HG02981 (cell line): ENCODE measurements around the gene VENTX.
"Not testable (repeated sequence)": the region's sequence is repeated elsewhere in the genome, so short reads cannot be mapped to it uniquely, and the experiment has no call there.

Source experiments
- ATAC-seq: cut with Tn5 transposase; IDR thresholded peaks from one replicate; pipeline ENCODE4 v1.9.1; 2021; ENCODE audit warnings: mild to moderate bottlenecking, moderate library complexity; ENCODE audit not compliant: unreplicated experiment

Gene VENTX

DNA sequence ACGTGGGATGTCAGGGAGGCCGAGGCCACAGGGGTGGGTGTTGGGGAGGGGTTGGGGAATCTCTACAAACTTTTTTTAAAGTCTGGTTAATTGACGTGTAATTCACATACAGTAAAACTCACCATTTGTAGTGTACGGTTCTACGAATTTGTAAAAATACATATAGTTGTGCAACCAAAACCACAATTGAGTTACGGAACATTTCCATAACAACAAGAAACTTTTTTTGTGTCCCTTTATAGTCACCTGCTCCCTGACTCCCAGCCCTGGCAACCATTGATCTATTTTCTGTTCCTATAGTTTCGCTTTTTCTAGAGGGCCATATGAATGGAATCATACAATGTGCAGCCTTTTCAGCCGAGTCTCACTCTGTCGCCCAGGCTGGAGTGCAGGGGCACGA is 2.9 kb upstream of the VENTX start:
- not testable (repeated sequence) for ATAC-seq

- no peak for ATAC-seq
These were observed 2.3 kb upstream of the VENTX start for GRCh38 chr10:133235265-133235855.

DNA sequence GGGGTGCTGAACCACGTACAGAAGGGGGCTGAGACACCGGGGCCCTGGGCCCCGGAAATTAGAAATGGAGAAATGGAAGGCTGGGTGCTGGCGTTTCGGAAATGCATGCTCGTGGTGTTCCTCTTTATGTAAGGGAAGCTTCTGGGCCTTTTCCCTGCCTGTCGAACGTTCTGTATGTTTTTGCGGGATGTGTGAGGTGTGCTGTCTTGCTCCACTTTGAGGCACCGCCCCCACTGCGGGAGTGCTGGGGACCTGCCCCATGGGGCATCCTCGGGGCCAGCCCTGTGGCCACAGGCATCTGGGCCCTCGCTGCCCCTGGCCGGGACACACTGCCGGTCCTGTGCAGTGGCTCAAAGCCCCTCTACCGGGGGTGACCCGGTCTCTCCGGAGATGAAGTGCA is 1.7 kb upstream of the VENTX start:
- ATAC-seq: no peak

DNA sequence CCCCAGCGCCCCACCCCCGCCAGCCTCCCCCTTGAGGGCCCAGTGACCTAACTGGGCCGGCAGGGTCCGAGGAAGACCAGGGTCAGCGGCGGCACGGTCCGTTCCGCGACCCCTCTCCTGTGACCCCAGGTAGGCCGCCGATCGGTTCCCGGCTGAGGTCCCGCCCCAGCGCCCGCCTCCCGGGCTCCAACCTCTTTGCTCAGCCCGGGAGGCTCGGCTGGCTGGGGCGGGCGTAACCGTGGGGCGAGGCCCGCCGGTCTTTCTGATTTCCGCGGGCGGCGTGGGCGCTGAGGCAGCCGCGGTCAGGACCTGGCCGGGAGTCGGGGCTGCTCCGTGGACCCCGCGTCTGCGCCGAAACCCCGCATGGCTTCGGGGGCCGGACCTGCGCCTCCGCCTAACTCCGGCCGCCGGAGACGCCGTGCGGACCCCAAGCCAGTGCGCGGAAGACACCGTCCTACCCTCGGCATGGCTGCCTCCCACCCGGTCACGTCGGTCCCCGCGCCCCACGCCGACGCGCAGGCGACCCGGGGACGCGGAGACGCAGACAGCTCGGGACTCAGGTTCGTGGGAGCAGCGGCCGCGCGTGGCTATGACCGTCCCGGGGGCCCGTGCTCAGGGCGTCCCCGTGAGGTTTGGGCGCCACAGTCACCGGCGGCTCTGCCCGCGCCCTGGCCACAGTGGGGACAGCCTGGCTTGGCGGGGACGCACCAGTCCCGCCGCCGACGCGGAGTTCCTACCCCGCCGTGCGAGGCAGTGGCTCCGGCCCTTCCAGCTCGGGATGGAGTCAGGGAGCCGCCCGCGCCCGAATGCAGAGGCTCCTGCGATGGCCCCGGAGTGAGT is 1.0 kb upstream of the VENTX start:
- no peak for ATAC-seq

GRCh38 chr10:133237241-133237587 is 441 bp upstream of the VENTX start:
- no peak for ATAC-seq

DNA sequence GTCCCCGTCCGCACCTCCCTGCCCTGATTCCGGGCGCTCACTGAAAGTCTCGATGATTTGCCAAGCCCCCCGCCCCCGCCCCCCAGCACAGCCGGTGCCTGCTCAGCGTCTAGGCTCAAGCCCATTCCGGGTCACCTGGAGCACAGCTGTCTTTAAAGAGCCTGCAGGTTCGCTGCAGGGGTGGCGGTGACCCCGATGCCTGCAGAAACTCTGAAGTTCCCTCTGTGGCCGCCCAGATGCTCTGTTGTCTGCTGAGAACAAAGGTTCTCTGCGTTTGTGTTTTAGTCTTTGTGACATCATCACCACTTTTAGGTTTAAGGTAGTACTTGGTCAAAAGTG is 780 bp downstream of the VENTX start:
- ATAC-seq: no peak

DNA sequence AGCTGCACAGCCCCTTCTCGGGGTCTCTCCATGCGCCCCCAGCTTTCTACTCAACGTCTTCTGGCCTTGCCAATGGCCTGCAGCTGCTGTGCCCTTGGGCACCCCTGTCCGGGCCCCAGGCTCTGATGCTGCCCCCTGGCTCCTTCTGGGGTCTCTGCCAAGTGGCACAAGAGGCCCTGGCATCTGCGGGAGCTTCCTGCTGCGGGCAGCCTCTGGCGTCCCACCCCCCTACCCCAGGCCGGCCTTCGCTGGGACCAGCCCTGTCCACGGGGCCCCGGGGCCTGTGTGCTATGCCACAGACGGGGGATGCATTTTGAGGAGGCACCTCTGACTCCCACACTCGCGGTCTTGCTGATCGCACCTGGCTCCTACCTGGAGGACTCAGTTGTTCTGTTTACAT is 2.3 kb downstream of the VENTX start:
- ATAC-seq: no peak

- ATAC-seq: no peak
These were observed 4.0 kb downstream of the VENTX start for GRCh38 chr10:133241501-133242205.

DNA sequence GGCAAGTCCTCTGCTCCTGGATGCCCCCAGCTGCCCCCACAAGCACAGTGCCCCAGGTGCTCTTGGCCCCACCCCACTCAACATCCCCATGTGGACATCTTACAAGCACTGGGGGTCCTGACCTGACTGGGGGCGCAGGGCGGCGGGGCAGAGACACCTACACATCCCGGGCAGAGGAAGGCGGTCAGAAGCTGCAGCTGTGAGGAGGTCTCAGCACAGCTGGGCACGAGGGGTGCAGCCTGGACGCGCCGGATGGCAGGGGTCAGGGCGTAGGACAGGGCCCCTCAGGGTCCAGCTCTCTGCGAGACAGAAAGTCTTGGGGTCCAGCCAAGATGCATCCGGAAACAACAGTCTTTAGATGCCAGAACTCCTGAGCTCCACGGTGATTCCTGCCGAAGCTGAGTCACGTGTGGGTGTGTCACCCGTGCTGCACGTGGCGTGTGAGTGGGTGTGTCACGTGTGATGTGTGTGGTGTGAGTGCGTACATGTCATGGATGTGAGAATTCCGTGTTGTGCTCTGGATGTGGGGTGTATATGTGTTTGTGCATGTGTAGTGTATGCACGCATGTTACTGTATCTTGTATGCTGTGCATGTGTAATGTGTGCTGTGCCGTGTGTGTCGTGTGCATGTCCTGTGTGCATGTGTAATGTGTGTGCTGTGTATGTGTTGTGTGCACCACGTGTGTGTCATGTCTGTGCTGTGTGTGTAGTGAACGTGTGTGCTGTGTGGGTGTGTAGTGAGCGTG is 5.1 kb downstream of the VENTX start:
- no peak for ATAC-seq

GRCh38 chr10:133243593-133243992 is 5.9 kb downstream of the VENTX start:
- no peak for ATAC-seq

- ATAC-seq: no peak
These were observed 8.0 kb downstream of the VENTX start for GRCh38 chr10:133245439-133246235.

DNA sequence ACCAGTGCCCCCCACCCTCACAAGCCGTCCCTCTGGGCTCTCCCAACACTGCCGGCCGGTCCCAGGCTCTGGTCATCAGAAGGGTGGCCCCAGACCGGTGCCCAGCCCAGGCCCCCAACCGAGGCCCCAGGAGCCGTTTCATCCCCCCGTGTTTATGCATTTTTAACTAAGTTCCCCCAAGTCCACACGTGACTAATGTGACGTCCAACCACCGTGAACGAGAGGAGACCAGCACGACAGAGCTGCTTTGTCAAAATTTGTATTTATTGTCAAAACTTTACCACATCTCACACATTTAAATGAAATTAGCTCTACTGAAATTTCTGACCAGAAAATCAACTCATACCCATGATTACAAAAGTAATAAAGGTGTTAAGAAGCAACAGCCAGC is 8.6 kb downstream of the VENTX start:
- no peak for ATAC-seq

- ATAC-seq: no peak
These were observed 10.2 kb downstream of the VENTX start for GRCh38 chr10:133247681-133248333.

DNA sequence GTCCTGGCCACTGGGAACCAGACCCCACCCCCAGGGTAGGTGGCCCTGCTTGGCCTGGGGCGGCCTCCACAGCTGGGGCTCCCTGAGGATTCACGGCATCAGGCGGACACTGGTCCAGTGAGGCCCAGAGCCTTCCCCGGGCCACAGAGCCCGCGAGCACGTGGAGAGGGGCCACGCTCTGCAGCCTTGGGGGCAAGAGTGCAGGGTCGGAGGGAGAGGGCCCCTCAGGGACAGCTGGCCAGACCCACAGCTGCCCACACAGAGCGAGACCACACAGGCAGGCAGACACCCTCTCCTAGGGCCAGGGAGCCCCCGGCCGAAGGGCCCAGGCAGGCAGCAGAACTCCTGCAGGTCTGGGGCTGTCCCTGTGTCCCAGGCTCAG is 10.7 kb downstream of the VENTX start:
- no peak for ATAC-seq

- ATAC-seq: no peak
These were observed 11.6 kb downstream of the VENTX start for GRCh38 chr10:133249094-133249780.

DNA sequence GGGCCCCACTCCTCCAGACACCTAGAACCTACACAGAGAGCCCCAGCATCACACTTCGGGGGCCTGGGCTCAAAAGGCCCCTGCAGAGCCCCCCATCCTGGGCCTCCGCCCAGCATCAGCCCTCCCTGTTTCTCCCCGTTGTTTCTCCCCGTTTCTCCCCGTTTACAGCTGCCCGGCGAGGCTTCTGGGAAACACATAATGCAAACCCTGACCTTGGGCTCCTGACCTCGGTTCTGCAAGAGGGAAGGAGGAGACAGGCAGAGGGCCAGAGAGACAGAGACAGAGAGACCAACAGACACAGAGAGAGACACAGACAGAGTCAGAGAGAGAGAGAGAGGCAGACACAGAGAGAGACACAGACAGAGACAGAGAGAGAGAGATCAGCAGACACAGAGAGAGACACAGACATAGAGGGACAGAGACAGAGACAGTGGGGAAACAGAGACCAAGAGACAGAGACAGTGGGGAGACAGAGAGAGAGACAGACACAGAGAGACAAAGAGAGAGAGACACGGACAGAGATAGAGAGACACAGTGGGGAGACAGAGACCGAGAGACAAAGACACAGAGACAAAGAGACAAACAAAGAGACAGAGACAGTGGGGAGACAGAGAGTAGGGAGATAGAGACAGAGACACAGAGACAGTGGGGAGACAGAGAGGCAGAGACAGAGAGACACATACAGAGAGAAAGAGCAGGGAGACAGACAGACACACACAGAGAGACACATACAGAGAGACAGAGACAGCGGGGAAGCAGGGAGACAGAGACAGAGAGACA is 12.5 kb downstream of the VENTX start:
- ATAC-seq: no peak

- ATAC-seq: no peak
These were observed 13.9 kb downstream of the VENTX start for GRCh38 chr10:133251388-133252222.

- no peak for ATAC-seq
These were observed 14.5 kb downstream of the VENTX start for GRCh38 chr10:133252223-133252552.
